ENCODE data around the gene SHISA4.
"Not testable (repeated sequence)": the region's sequence is repeated elsewhere in the genome, so short reads cannot be mapped to it uniquely, and the experiment has no call there.

SHISA4 gene

GRCh38 chr1:201928266-201928665 lies 39.6 kb downstream of the SHISA4 start:
- DNase-seq (ENCODE audit: low spot score) = no peak
- FAIRE-seq = no peak

GRCh38 chr1:201930137-201930536 lies 41.4 kb downstream of the SHISA4 start:
- DNase-seq (ENCODE audit: low spot score) (no peak), FAIRE-seq (no peak)

- no peak for FAIRE-seq
- no peak for DNase-seq (ENCODE audit: low spot score)
Measured at GRCh38 chr1:201930803-201931202, 42.1 kb downstream of the SHISA4 start.

GRCh38 chr1:201933840-201934430 lies 45.2 kb downstream of the SHISA4 start:
- FAIRE-seq = no peak

GRCh38 chr1:201937624-201938213 lies 49.0 kb downstream of the SHISA4 start:
- peak; percentile 41 for DNase-seq (ENCODE audit: low spot score)
- no peak for FAIRE-seq

More at GRCh38 chr1:201933840-201934430, 45.2 kb downstream of the SHISA4 start:
- peak; percentile 8 for DNase-seq (ENCODE audit: low spot score)

- no peak for DNase-seq (ENCODE audit: low spot score)
- FAIRE-seq = no peak
Measured at GRCh38 chr1:201938440-201939035, 49.8 kb downstream of the SHISA4 start.

GRCh38 chr1:201939148-201939547 lies 50.5 kb downstream of the SHISA4 start:
- no peak for FAIRE-seq
- no peak for DNase-seq (ENCODE audit: low spot score)

GRCh38 chr1:201939574-201939973 lies 50.9 kb downstream of the SHISA4 start:
- DNase-seq (ENCODE audit: low spot score) (no peak), FAIRE-seq (no peak)

GRCh38 chr1:201940316-201940715 lies 51.6 kb downstream of the SHISA4 start:
- not testable (repeated sequence) for FAIRE-seq; DNase-seq (ENCODE audit: low spot score)

- DNase-seq (ENCODE audit: low spot score) (no peak), FAIRE-seq (no peak)
Measured at GRCh38 chr1:201941420-201942128, 52.9 kb downstream of the SHISA4 start.

GRCh38 chr1:201942129-201942495 lies 53.4 kb downstream of the SHISA4 start:
- FAIRE-seq (no peak), DNase-seq (ENCODE audit: low spot score) (no peak)
